Thyroid gland (tissue), 4 donors: Measurements from ENCODE around the gene DTX1.

Experiments used
- CTCF ChIP-seq, 6 experiments: fragments of 200-600 bp in 3 of 6; fragments of 450-650 bp in 3 of 6; sonication (generic) in 3 of 6; IDR thresholded peaks; one replicate each; pipeline ENCODE4 v1.5.1; 2016 to 2019; ENCODE audit warnings: antibody characterized with exemption in 6 of 6, mild to moderate bottlenecking in 2 of 6, inconsistent platforms in 1 of 6, moderate library complexity in 1 of 6
- POLR2A ChIP-seq, 2 donors: fragments of 450-650 bp; IDR thresholded peaks; one replicate each; pipeline ENCODE4 v1.6.1; 2017; ENCODE audit warnings: antibody characterized with exemption in 2 of 2, mild to moderate bottlenecking in 2 of 2, moderate library complexity in 1 of 2

- TF ChIP-seq CTCF (IDR thresholded peaks at IDR 0.05) = peak in 3 of 6 experiments; percentile 13 to 31 (median 30)
- peak in 1 of 2 donors; percentile 15 for TF ChIP-seq POLR2A (IDR thresholded peaks at IDR 0.05)
Measured at GRCh38 chr12:113130457-113131135, 74.1 kb downstream of the DTX1 start.
